Dermis microvascular lymphatic vessel endothelial cell (primary cell): Measurements from ENCODE around the gene CACNA2D4. TPM values are rescaled to one million over a fixed set of nuclear protein-coding genes. Genes with fewer than 3 reads are reported as not detected.
"Not testable (repeated sequence)": the region's sequence is repeated elsewhere in the genome, so short reads cannot be mapped to it uniquely, and the experiment has no call there.

Experiments
- DNase-seq, 2 donors: peaks; one replicate each; pipeline versions ENCODE4 v3.0.0 to v3.0.0-alpha.2; 2010; ENCODE audit warnings: low read depth in 2 of 2
- total RNA-seq: library from RNA; depleted of rRNA; stranded (reverse); fragments of >200 nt; gene quantifications from 2 replicates; pipeline ENCODE4 v1.2.1, GENCODE V29; 2014

CACNA2D4 gene
- total RNA-seq, 1 donor from 2014 or later, result 0.26 TPM

GRCh38 chr12:1819571-1819970 lies 98.9 kb downstream of the CACNA2D4 start:
- DNase-seq, result no peak

- DNase-seq, result no peak
These were observed 99.4 kb downstream of the CACNA2D4 start for GRCh38 chr12:1819050-1819449.

- DNase-seq, result not testable (repeated sequence)
These were observed 100.5 kb downstream of the CACNA2D4 start for GRCh38 chr12:1817928-1818327.

GRCh38 chr12:1816730-1817348 lies 101.6 kb downstream of the CACNA2D4 start:
- no peak for DNase-seq

- DNase-seq, result no peak
These were observed 102.4 kb downstream of the CACNA2D4 start for GRCh38 chr12:1815814-1816729.

- no peak for DNase-seq
These were observed 103.3 kb downstream of the CACNA2D4 start for GRCh38 chr12:1815108-1815507.

- no peak for DNase-seq
These were observed 104.2 kb downstream of the CACNA2D4 start for GRCh38 chr12:1814266-1814665.

- peak in 1 of 2 donors; percentile 40 for DNase-seq
These were observed 105.7 kb downstream of the CACNA2D4 start for GRCh38 chr12:1812650-1813302.

GRCh38 chr12:1811948-1812291 lies 106.5 kb downstream of the CACNA2D4 start:
- no peak for DNase-seq

GRCh38 chr12:1811281-1811947 lies 107.0 kb downstream of the CACNA2D4 start:
- DNase-seq, result peak in 1 of 2 donors; percentile 74

- DNase-seq, result no peak
These were observed 107.5 kb downstream of the CACNA2D4 start for GRCh38 chr12:1810931-1811280.

- DNase-seq, result peak in 1 of 2 donors; percentile 30
These were observed 108.1 kb downstream of the CACNA2D4 start for GRCh38 chr12:1810201-1810930.

GRCh38 chr12:1809591-1810190 lies 108.8 kb downstream of the CACNA2D4 start:
- DNase-seq, result no peak

- no peak for DNase-seq
These were observed 109.5 kb downstream of the CACNA2D4 start for GRCh38 chr12:1808798-1809480.

GRCh38 chr12:1808036-1808797 lies 110.2 kb downstream of the CACNA2D4 start:
- no peak for DNase-seq

GRCh38 chr12:1807087-1807860 lies 111.2 kb downstream of the CACNA2D4 start:
- no peak for DNase-seq

- DNase-seq, result no peak
These were observed 112.0 kb downstream of the CACNA2D4 start for GRCh38 chr12:1806301-1807086.
